Pancreas (tissue), 10 donors: ENCODE results near the gene DDI2. TPM values are rescaled to one million over a fixed set of nuclear protein-coding genes. Genes with fewer than 3 reads are reported as not detected.

ENCODE experiments used
- ATAC-seq, 4 donors: fragments of 200-7000 bp; cut with Tn5 transposase; one replicate each; pipeline versions ENCODE4 v1.8.0 to v1.9.1; 2020; ENCODE audit warnings: mild to moderate bottlenecking in 4 of 4, moderate library complexity in 4 of 4
- DNase-seq, 6 donors: peaks; one replicate each; pipeline ENCODE4 v3.0.0-alpha.2; 2020
- FAIRE-seq: peaks from 2 replicates; lab custom pipeline; 2012; peaks lifted over from hg19 to GRCh38; lab: Jason Lieb, UNC
- H3K27ac ChIP-seq, 4 donors: fragments of 200-600 bp; sonication (generic); 1 replicate in 3 of 4; 2 replicates in 1 of 4; pipeline versions ENCODE4 v1.5.0 to v1.8.0; 2020
- H3K27me3 ChIP-seq, 4 donors: fragments of 200-600 bp; one replicate each; pipeline ENCODE4 v1.8.0; 2021
- H3K36me3 ChIP-seq, 3 donors: fragments of 200-600 bp; sonication (generic) in 1 of 3; one replicate each; pipeline versions ENCODE4 v1.5.0 to v1.8.0; 2020 to 2021
- H3K4me1 ChIP-seq, 3 donors: fragments of 200-600 bp; one replicate each; pipeline ENCODE4 v1.8.0; 2021
- H3K4me3 ChIP-seq, 4 donors: fragments of 200-600 bp; sonication (generic) in 2 of 4; one replicate each; pipeline versions ENCODE4 v1.5.0 to v1.8.0; 2020 to 2021
- H3K9me3 ChIP-seq, 4 donors: fragments of 200-600 bp; one replicate each; pipeline ENCODE4 v1.8.0; 2021
- CTCF ChIP-seq, 4 donors: fragments of 200-600 bp; sonication (generic) in 3 of 4; IDR thresholded peaks; one replicate each; pipeline versions ENCODE4 v1.5.0 to v1.8.0; 2021; ENCODE audit warnings: antibody characterized with exemption in 4 of 4
- WGBS, 2 donors: extraction: QIAGEN DNeasy Blood & Tissue Kit; methylation state at CpG; one replicate each; pipeline ENCODE4 v1.1.7; 2013; 5-methylcytosine and 5-hydroxymethylcytosine counted together
- intact Hi-C, 3 donors: fragments of 100-400 bp; cut with DNase I; formaldehyde crosslinking; loops; one replicate each; pipeline versions ENCODE4 v1.11.1 to v1.14.2; 2022
- polyA plus RNA-seq, 2 donors: library from polyadenylated mRNA; stranded (reverse); fragments of 200-250 nt; gene quantifications; one replicate each; pipeline ENCODE4 v1.2.3, GENCODE V29; 2013
- total RNA-seq, 6 donors: library from RNA; stranded (reverse); fragmentation: NEBNext Ultra II Directional in 4 of 6; extraction: Animal tissue kit (Norgen Biotek cat#: 25700) in 4 of 6; gene quantifications; one replicate each; pipeline versions ENCODE4 v1.2.1 to v1.2.4, GENCODE V29; 2021 to 2023
- donor health status: healthy with polysubstance abuse.
- donor health status: DM: no; HTN: no; CAD: no; lungs with moderate emphysema.
- donor health status: DM: no; HTN: no; CAD: no.
- donor health status: control.
- donor health status: control.
- donor health status: Bipolar disorder and iron deficiency.
- donor health status: DM: yes; HTN: yes; CAD: no.
- donor health status: DM: no; HTN: no; CAD: no.
- donor health status: DM: no; HTN: no; CAD: no.
- donor health status: DM: yes; HTN: yes; CAD: no.

The DDI2 gene
- total and polyA plus RNA-seq, 8 donors = 4.7 to 17.8 (median 15.3) TPM

- H3K4me1 ChIP-seq = no peaks in the 10 kb centered on the region
- no peaks in the 10 kb centered on the region for H3K27me3 ChIP-seq
- FAIRE-seq (no peak), DNase-seq (no peak), ATAC-seq (no peak)
- 96 to 97% methylated on average over 9 of the region's 9 CpGs for WGBS, 2 donors
- no peak overlapping the region for H3K4me3 ChIP-seq
- H3K9me3 ChIP-seq = no peaks in the 10 kb centered on the region
- peaks cover 0 to 53% (median 29%) of the 10 kb centered on the region in 3 donors for H3K36me3 ChIP-seq
- intact Hi-C loops = no loop called here
- H3K27ac ChIP-seq = no peak overlapping the region
- no peak for TF ChIP-seq CTCF (IDR thresholded peaks at IDR 0.05)
Observed at GRCh38 chr1:15633756-15634420, 16.6 kb downstream of the DDI2 start.

- Histone ChIP-seq H3K27me3 (no peaks in the 10 kb centered on the region), H3K36me3 (peaks cover 0 to 50% (median 29%) of the 10 kb centered on the region in 3 donors), H3K4me1 (no peaks in the 10 kb centered on the region), H3K9me3 (no peaks in the 10 kb centered on the region), H3K27ac (no peak overlapping the region), H3K4me3 (no peak overlapping the region)
- TF ChIP-seq CTCF (IDR thresholded peaks at IDR 0.05) = no peak
- intact Hi-C loops = no loop called here
- FAIRE-seq (no peak), ATAC-seq (no peak), DNase-seq (no peak)
- WGBS, 2 donors = 94 to 95% methylated on average over 4 of the region's 4 CpGs
Observed at GRCh38 chr1:15636436-15636835, 19.2 kb downstream of the DDI2 start.

- DNase-seq = no peak
- intact Hi-C loops = no loop called here
- 82 to 85% methylated on average over 4 of the region's 4 CpGs for WGBS, 2 donors
- no peak for FAIRE-seq
- Histone ChIP-seq H3K4me1 (no peaks in the 10 kb centered on the region), H3K4me3 (no peak overlapping the region), H3K27ac (no peak overlapping the region), H3K27me3 (no peaks in the 10 kb centered on the region), H3K9me3 (no peaks in the 10 kb centered on the region), H3K36me3 (peaks cover 0 to 50% (median 29%) of the 10 kb centered on the region in 3 donors)
- TF ChIP-seq CTCF (IDR thresholded peaks at IDR 0.05) = no peak
- no peak for ATAC-seq
Observed at GRCh38 chr1:15637826-15638225, 20.6 kb downstream of the DDI2 start.

GRCh38 chr1:15639262-15639661 is 22.0 kb downstream of the DDI2 start:
- no peak overlapping the region for H3K27ac ChIP-seq
- ATAC-seq (no peak), DNase-seq (no peak), FAIRE-seq (no peak)
- H3K9me3 ChIP-seq = no peaks in the 10 kb centered on the region
- H3K27me3 ChIP-seq = no peaks in the 10 kb centered on the region
- TF ChIP-seq CTCF (IDR thresholded peaks at IDR 0.05) = no peak
- intact Hi-C loops = no loop called here
- H3K4me3 ChIP-seq = no peak overlapping the region
- H3K36me3 ChIP-seq = peaks cover 0 to 45% (median 25%) of the 10 kb centered on the region in 3 donors
- no peaks in the 10 kb centered on the region for H3K4me1 ChIP-seq

GRCh38 chr1:15639931-15640330 is 22.7 kb downstream of the DDI2 start:
- intact Hi-C loops = no loop called here
- Histone ChIP-seq H3K27ac (no peak overlapping the region), H3K4me1 (no peaks in the 10 kb centered on the region), H3K27me3 (no peaks in the 10 kb centered on the region), H3K9me3 (no peaks in the 10 kb centered on the region), H3K4me3 (no peak overlapping the region), H3K36me3 (peaks cover 0 to 38% (median 18%) of the 10 kb centered on the region in 3 donors)
- ATAC-seq (no peak), FAIRE-seq (no peak), DNase-seq (no peak)
- no peak for TF ChIP-seq CTCF (IDR thresholded peaks at IDR 0.05)
- 92 to 95% methylated on average over 4 of the region's 4 CpGs for WGBS, 2 donors
